Tibial nerve (tissue), 4 donors: ENCODE data around the gene SERTAD4. TPM values are rescaled to one million over a fixed set of nuclear protein-coding genes. Genes with fewer than 3 reads are reported as not detected.
A peak's percentile ranks its signal among the peaks of the same experiment; 100 is the strongest.

Experiments used
- DNase-seq, 2 donors: peaks; one replicate each; pipeline ENCODE4 v3.0.0-alpha.2; 2019; ENCODE audit warnings: low spot score in 2 of 2
- H3K27ac ChIP-seq, 4 donors: fragments of 200-600 bp; sonication (generic) in 3 of 4; one replicate each; pipeline ENCODE4 v1.5.1; 2017 to 2019; ENCODE audit warnings: mild to moderate bottlenecking in 1 of 4
- H3K27me3 ChIP-seq, 2 donors: fragments of 200-600 bp; sonication (generic) in 1 of 2; one replicate each; pipeline versions ENCODE4 v1.5.1 to v1.6.0; 2017 to 2019
- H3K36me3 ChIP-seq, 3 donors: fragments of 200-600 bp; sonication (generic); one replicate each; pipeline ENCODE4 v1.5.1; 2018 to 2019
- H3K4me1 ChIP-seq, 4 donors: fragments of 200-600 bp; sonication (generic) in 3 of 4; one replicate each; pipeline ENCODE4 v1.5.1; 2017 to 2019
- H3K4me3 ChIP-seq, 4 donors: fragments of 200-600 bp; sonication (generic) in 3 of 4; one replicate each; pipeline ENCODE4 v1.5.1; 2017 to 2019; ENCODE audit warnings: mild to moderate bottlenecking in 1 of 4, moderate library complexity in 1 of 4
- H3K9me3 ChIP-seq, 4 donors: fragments of 200-600 bp; sonication (generic) in 3 of 4; one replicate each; pipeline ENCODE4 v1.5.1; 2017 to 2019
- EP300 ChIP-seq, 2 donors: sonication (generic); formaldehyde crosslinking; IDR thresholded peaks; one replicate each; pipeline ENCODE4 v1.6.1; 2017; ENCODE audit warnings: antibody characterized with exemption in 2 of 2, mild to moderate bottlenecking in 1 of 2
- POLR2A ChIP-seq, 2 donors: fragments of 450-650 bp; IDR thresholded peaks; one replicate each; pipeline ENCODE4 v1.6.1; 2017; ENCODE audit warnings: antibody characterized with exemption in 2 of 2, mild to moderate bottlenecking in 2 of 2, moderate library complexity in 2 of 2
- WGBS, 2 donors: methylation state at CpG; one replicate each; pipeline ENCODE4 v1.1.5; 2018; 5-methylcytosine and 5-hydroxymethylcytosine counted together
- total RNA-seq, 4 donors: library from RNA; depleted of rRNA; stranded (reverse); fragments of >200 nt; gene quantifications; one replicate each; pipeline ENCODE4 v1.1.0, GENCODE V29; 2016
- TF ChIP-seq, protein P1 (sequence below), 5 experiments: fragments of 200-600 bp in 3 of 5; fragments of 450-650 bp in 2 of 5; sonication (generic) in 3 of 5; IDR thresholded peaks; one replicate each; pipeline ENCODE4 v1.5.1; 2016 to 2019; ENCODE audit warnings: antibody characterized with exemption in 5 of 5, mild to moderate bottlenecking in 3 of 5, moderate library complexity in 2 of 5

The SERTAD4 gene
- total RNA-seq, 4 donors from 2014 or later, result 0.60 to 1.7 (median 1.0) TPM

GRCh38 chr1:210251680-210252490, 19.3 kb downstream of the SERTAD4 start:
- 25 to 33% methylated on average over 36 to 47 of the region's 58 CpGs for WGBS, 2 donors
- Histone ChIP-seq H3K4me3 (peak overlapping the region; percentile 34 to 69 (median 48)), H3K4me1 (peaks cover 0 to 31% (median 12%) of the 10 kb centered on the region in 4 donors), H3K27ac (peak overlapping the region in 2 of 4 donors; percentile 54 to 79), H3K9me3 (no peaks in the 10 kb centered on the region), H3K36me3 (no peaks in the 10 kb centered on the region), H3K27me3 (no peaks in the 10 kb centered on the region)
- DNase-seq, result no peak
- TF ChIP-seq EP300 (IDR thresholded peaks at IDR 0.05) (no peak), POLR2A (IDR thresholded peaks at IDR 0.05) (no peak)
- TF ChIP-seq, protein P1, sequence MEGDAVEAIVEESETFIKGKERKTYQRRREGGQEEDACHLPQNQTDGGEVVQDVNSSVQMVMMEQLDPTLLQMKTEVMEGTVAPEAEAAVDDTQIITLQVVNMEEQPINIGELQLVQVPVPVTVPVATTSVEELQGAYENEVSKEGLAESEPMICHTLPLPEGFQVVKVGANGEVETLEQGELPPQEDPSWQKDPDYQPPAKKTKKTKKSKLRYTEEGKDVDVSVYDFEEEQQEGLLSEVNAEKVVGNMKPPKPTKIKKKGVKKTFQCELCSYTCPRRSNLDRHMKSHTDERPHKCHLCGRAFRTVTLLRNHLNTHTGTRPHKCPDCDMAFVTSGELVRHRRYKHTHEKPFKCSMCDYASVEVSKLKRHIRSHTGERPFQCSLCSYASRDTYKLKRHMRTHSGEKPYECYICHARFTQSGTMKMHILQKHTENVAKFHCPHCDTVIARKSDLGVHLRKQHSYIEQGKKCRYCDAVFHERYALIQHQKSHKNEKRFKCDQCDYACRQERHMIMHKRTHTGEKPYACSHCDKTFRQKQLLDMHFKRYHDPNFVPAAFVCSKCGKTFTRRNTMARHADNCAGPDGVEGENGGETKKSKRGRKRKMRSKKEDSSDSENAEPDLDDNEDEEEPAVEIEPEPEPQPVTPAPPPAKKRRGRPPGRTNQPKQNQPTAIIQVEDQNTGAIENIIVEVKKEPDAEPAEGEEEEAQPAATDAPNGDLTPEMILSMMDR (IDR thresholded peaks at IDR 0.05), result no peak

DNA sequence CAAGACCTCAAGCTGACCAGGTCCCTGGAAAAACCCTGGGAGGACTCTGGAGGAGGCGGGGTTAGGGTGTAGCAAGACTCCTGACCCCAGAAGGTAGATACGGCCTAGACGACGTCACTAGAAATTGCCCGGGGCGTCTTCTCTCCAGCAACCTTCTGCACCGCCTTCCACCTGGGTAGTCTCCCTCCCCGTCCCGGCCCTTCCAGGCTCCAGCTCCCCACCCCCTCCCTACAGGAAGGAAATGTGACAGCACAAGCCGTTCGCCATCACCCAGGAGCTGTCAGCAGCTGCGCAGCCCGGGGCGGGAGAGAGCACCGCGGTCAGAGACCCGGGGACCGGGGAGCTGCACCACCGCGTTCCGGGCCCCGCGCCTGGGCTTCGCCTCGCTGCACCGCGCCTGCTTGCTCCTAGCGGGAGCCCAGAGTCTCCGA, 20.0 kb downstream of the SERTAD4 start:
- Histone ChIP-seq H3K27me3 (no peaks in the 10 kb centered on the region), H3K9me3 (no peaks in the 10 kb centered on the region), H3K27ac (no peak overlapping the region), H3K4me3 (no peak overlapping the region), H3K4me1 (peaks cover 0 to 33% (median 13%) of the 10 kb centered on the region in 4 donors), H3K36me3 (no peaks in the 10 kb centered on the region)
- DNase-seq, result no peak
- WGBS, 2 donors, result 68 to 79% methylated on average over 14 to 29 of the region's 29 CpGs
- no peak for TF ChIP-seq POLR2A (IDR thresholded peaks at IDR 0.05)
- TF ChIP-seq, protein P1 (IDR thresholded peaks at IDR 0.05), result no peak
- no peak for TF ChIP-seq EP300 (IDR thresholded peaks at IDR 0.05)

- DNase-seq, result no peak
- H3K27me3 ChIP-seq, result no peaks in the 10 kb centered on the region
- peaks cover 0 to 44% (median 16%) of the 10 kb centered on the region in 4 donors for H3K4me1 ChIP-seq
- TF ChIP-seq, protein P1 (IDR thresholded peaks at IDR 0.05), result no peak
- no peak for TF ChIP-seq POLR2A (IDR thresholded peaks at IDR 0.05)
- TF ChIP-seq EP300 (IDR thresholded peaks at IDR 0.05), result no peak
- H3K9me3 ChIP-seq, result no peaks in the 10 kb centered on the region
- H3K27ac ChIP-seq, result no peak overlapping the region
- no peak overlapping the region for H3K4me3 ChIP-seq
- H3K36me3 ChIP-seq, result no peaks in the 10 kb centered on the region
Observed at GRCh38 chr1:210254298-210254697, 21.7 kb downstream of the SERTAD4 start.

- H3K9me3 ChIP-seq, result no peaks in the 10 kb centered on the region
- H3K27ac ChIP-seq, result no peak overlapping the region
- DNase-seq, result no peak
- TF ChIP-seq, protein P1 (IDR thresholded peaks at IDR 0.05), result no peak
- H3K4me1 ChIP-seq, result peaks cover 0 to 47% (median 14%) of the 10 kb centered on the region in 4 donors
- H3K36me3 ChIP-seq, result no peaks in the 10 kb centered on the region
- H3K27me3 ChIP-seq, result no peaks in the 10 kb centered on the region
- no peak overlapping the region for H3K4me3 ChIP-seq
- WGBS, 2 donors, result 72 to 79% methylated on average over 10 to 13 of the region's 13 CpGs
Observed at GRCh38 chr1:210257698-210258529, 25.3 kb downstream of the SERTAD4 start.

GRCh38 chr1:210259561-210259960, 27.0 kb downstream of the SERTAD4 start:
- Histone ChIP-seq H3K36me3 (no peaks in the 10 kb centered on the region), H3K4me3 (no peak overlapping the region), H3K27ac (no peak overlapping the region), H3K4me1 (peaks cover 0 to 55% (median 14%) of the 10 kb centered on the region in 4 donors), H3K9me3 (no peaks in the 10 kb centered on the region), H3K27me3 (no peaks in the 10 kb centered on the region)
- DNase-seq, result peak in 1 of 2 donors; percentile 9
- 48 to 85% methylated on average over 4 of the region's 4 CpGs for WGBS, 2 donors
- TF ChIP-seq EP300 (IDR thresholded peaks at IDR 0.05) (no peak), POLR2A (IDR thresholded peaks at IDR 0.05) (no peak)
- TF ChIP-seq, protein P1 (IDR thresholded peaks at IDR 0.05), result no peak
